HL-60/S4 treated with retinoic acid at 250 ng/mL for 4 days and 3 days (cell line): ENCODE data around the gene RAB30.
"Not testable (repeated sequence)": the region's sequence is repeated elsewhere in the genome, so short reads cannot be mapped to it uniquely, and the experiment has no call there.

ENCODE experiments used
- in situ Hi-C: fragments of 300-500 bp; cut with MboI; formaldehyde crosslinking; loops from 2 replicates; pipeline ENCODE4 v1.7.0; 2022; ENCODE audit warnings: low sequenced_read_pairs

RAB30 gene

GRCh38 chr11:82950502-82950901, 121.2 kb downstream of the RAB30 start:
- in situ Hi-C loops: not testable (repeated sequence)

- in situ Hi-C loops: no loop called here
Measured at GRCh38 chr11:82949352-82949751, 122.3 kb downstream of the RAB30 start.

GRCh38 chr11:82945682-82946081, 126.0 kb downstream of the RAB30 start:
- in situ Hi-C loops: no loop called here

GRCh38 chr11:82945041-82945440, 126.7 kb downstream of the RAB30 start:
- in situ Hi-C loops: not testable (repeated sequence)

- in situ Hi-C loops: no loop called here
Measured at GRCh38 chr11:82944198-82944597, 127.5 kb downstream of the RAB30 start.

- in situ Hi-C loops: not testable (repeated sequence)
Measured at GRCh38 chr11:82943430-82943829, 128.3 kb downstream of the RAB30 start.

- in situ Hi-C loops: no loop called here
Measured at GRCh38 chr11:82942376-82942775, 129.3 kb downstream of the RAB30 start.

- in situ Hi-C loops: no loop called here
Measured at GRCh38 chr11:82939456-82939855, 132.2 kb downstream of the RAB30 start.

GRCh38 chr11:82937554-82937953, 134.1 kb downstream of the RAB30 start:
- in situ Hi-C loops: no loop called here

GRCh38 chr11:82936261-82936660, 135.4 kb downstream of the RAB30 start:
- in situ Hi-C loops: no loop called here

- in situ Hi-C loops: no loop called here
Measured at GRCh38 chr11:82932564-82932963, 139.1 kb downstream of the RAB30 start.

GRCh38 chr11:82930734-82931133, 141.0 kb downstream of the RAB30 start:
- in situ Hi-C loops: no loop called here

GRCh38 chr11:82930229-82930628, 141.5 kb downstream of the RAB30 start:
- in situ Hi-C loops: no loop called here

GRCh38 chr11:82929121-82929520, 142.6 kb downstream of the RAB30 start:
- in situ Hi-C loops: no loop called here

- in situ Hi-C loops: no loop called here
Measured at GRCh38 chr11:82927264-82927880, 144.3 kb downstream of the RAB30 start.

- in situ Hi-C loops: no loop called here
Measured at GRCh38 chr11:82924522-82925224, 147.0 kb downstream of the RAB30 start.
